T-helper 2 cell treated with Interferon-gamma antibody and Interleukin-4, amounts not matched to agents 5 μg/mL and 100 μg/mL, for 36 hours (primary cell): ENCODE data around the gene APCDD1.
"Not testable (repeated sequence)": the region's sequence is repeated elsewhere in the genome, so short reads cannot be mapped to it uniquely, and the experiment has no call there.

Experiments used
- DNase-seq: peaks from one replicate; pipeline ENCODE4 v3.0.0; 2021; ENCODE audit warnings: low spot score
- H3K27ac Mint-ChIP-seq: one replicate; pipeline ENCODE4 v1.8.0; 2021; ENCODE audit warnings: mild to moderate bottlenecking, mixed read lengths
- H3K27me3 Mint-ChIP-seq: one replicate; pipeline ENCODE4 v1.8.0; 2021; ENCODE audit warnings: low read depth, mixed read lengths
- H3K36me3 Mint-ChIP-seq: one replicate; pipeline ENCODE4 v1.8.0; 2021; ENCODE audit warnings: low read depth, mixed read lengths
- H3K4me1 Mint-ChIP-seq: one replicate; pipeline ENCODE4 v1.8.0; 2021; ENCODE audit warnings: low read depth, mixed read lengths
- H3K4me3 Mint-ChIP-seq: one replicate; pipeline ENCODE4 v1.8.0; 2022; ENCODE audit warnings: mild to moderate bottlenecking, moderate library complexity, mixed read lengths
- H3K9me3 Mint-ChIP-seq: one replicate; pipeline ENCODE4 v1.8.0; 2021; ENCODE audit warnings: mixed read lengths

Gene APCDD1

DNA sequence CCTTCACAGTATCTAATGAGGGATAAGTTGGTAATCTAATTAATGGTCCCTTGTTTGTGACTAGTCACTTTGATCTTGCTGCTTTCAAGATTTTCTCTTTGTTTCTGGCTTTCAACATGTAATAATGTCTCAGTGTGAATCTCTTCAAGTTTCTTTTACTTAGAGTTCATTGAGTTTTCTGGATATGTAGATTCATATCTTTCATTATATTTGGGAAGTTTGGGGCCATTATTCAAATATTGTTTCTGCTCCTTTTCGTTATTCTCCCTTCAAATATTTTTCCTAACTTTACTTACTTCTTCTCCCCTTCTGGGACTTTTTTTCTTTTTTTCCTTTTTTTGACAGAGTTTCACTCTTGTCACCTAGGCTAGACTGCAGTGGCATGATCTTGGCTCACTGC, 50.3 kb downstream of the APCDD1 start:
- DNase-seq = no peak
- Mint-ChIP-seq H3K9me3 (peaks cover 19% of the 10 kb centered on the region), H3K4me1 (no peaks in the 10 kb centered on the region), H3K4me3 (no peak overlapping the region), H3K27me3 (peaks cover 21% of the 10 kb centered on the region), H3K27ac (no peak overlapping the region), H3K36me3 (no peaks in the 10 kb centered on the region)

- not testable (repeated sequence) for H3K4me1 Mint-ChIP-seq, H3K4me3 Mint-ChIP-seq, H3K27ac Mint-ChIP-seq, H3K36me3 Mint-ChIP-seq, DNase-seq
- Mint-ChIP-seq H3K27me3 (peaks cover 17% of the 10 kb centered on the region), H3K9me3 (peaks cover 19% of the 10 kb centered on the region)
Measured at GRCh38 chr18:10505892-10506291, 51.5 kb downstream of the APCDD1 start.

GRCh38 chr18:10508591-10508990, 54.2 kb downstream of the APCDD1 start:
- no peaks in the 10 kb centered on the region for H3K4me1 Mint-ChIP-seq
- no peak overlapping the region for H3K27ac Mint-ChIP-seq
- H3K27me3 Mint-ChIP-seq = peaks cover 3% of the 10 kb centered on the region
- no peak for DNase-seq
- no peak overlapping the region for H3K4me3 Mint-ChIP-seq
- H3K9me3 Mint-ChIP-seq = peaks cover 19% of the 10 kb centered on the region
- H3K36me3 Mint-ChIP-seq = no peaks in the 10 kb centered on the region

GRCh38 chr18:10511236-10511635, 56.8 kb downstream of the APCDD1 start:
- H3K4me3 Mint-ChIP-seq = no peak overlapping the region

DNA sequence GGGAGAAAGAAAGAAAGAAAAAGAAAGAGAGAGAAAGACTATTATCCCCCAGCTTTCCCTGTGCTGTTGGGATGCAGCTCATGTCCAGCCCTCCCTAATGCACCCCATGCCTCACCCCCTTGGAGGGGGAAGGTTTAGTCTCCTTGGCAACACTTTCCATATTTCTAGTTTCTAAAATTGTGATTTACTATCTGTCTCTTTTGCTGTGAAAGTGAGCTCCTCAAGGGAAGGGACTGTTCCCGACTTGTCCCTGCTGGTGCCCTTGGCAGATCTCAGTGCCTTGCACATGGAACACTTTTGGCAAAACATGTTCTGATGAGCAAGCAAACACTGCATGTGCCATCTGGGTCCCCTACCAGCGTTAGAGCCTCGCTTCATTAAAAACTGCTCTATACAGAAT, 59.6 kb downstream of the APCDD1 start:
- no peaks in the 10 kb centered on the region for H3K36me3 Mint-ChIP-seq
- H3K27me3 Mint-ChIP-seq = peaks cover 31% of the 10 kb centered on the region
- H3K9me3 Mint-ChIP-seq = no peaks in the 10 kb centered on the region

More at GRCh38 chr18:10511236-10511635, 56.8 kb downstream of the APCDD1 start:
- no peak for DNase-seq
- peaks cover 13% of the 10 kb centered on the region for H3K9me3 Mint-ChIP-seq
- peaks cover 15% of the 10 kb centered on the region for H3K27me3 Mint-ChIP-seq
- no peaks in the 10 kb centered on the region for H3K4me1 Mint-ChIP-seq
- H3K36me3 Mint-ChIP-seq = no peaks in the 10 kb centered on the region
- H3K27ac Mint-ChIP-seq = no peak overlapping the region

DNA sequence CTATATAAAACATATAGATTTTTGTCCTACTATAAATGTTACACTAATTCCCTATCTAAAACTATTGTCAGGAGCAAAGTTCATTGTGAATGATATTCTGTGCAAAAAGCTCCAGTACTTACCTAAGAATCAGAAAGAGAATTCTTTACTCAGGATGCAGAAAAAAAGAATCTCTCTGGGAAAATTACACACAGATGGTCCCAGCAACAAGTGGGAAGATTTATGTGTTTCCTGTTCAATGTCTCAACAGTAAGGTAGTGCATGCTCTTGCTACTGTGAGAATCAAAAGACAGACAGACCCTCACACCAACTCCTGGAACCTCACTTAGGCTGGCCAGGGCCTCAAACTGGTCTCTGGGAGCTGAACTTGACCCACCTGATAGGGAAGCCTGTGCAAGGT, 60.2 kb downstream of the APCDD1 start:
- H3K4me3 Mint-ChIP-seq = no peak overlapping the region
- no peaks in the 10 kb centered on the region for H3K36me3 Mint-ChIP-seq
- H3K27me3 Mint-ChIP-seq = peaks cover 36% of the 10 kb centered on the region
- DNase-seq = no peak
- H3K27ac Mint-ChIP-seq = no peak overlapping the region
- no peaks in the 10 kb centered on the region for H3K4me1 Mint-ChIP-seq
- no peaks in the 10 kb centered on the region for H3K9me3 Mint-ChIP-seq

More for the DNA sequence above, 59.6 kb downstream of the APCDD1 start:
- no peaks in the 10 kb centered on the region for H3K4me1 Mint-ChIP-seq
- H3K27ac Mint-ChIP-seq = no peak overlapping the region
- no peak overlapping the region for H3K4me3 Mint-ChIP-seq
- DNase-seq = no peak

GRCh38 chr18:10515456-10515855, 61.0 kb downstream of the APCDD1 start:
- no peak for DNase-seq
- H3K9me3 Mint-ChIP-seq = no peaks in the 10 kb centered on the region
- H3K4me3 Mint-ChIP-seq = no peak overlapping the region
- H3K27me3 Mint-ChIP-seq = peaks cover 42% of the 10 kb centered on the region
- H3K27ac Mint-ChIP-seq = no peak overlapping the region
- no peaks in the 10 kb centered on the region for H3K4me1 Mint-ChIP-seq
- no peaks in the 10 kb centered on the region for H3K36me3 Mint-ChIP-seq

- H3K27ac Mint-ChIP-seq = no peak overlapping the region
- H3K27me3 Mint-ChIP-seq = peaks cover 42% of the 10 kb centered on the region
- DNase-seq = no peak
- H3K4me3 Mint-ChIP-seq = no peak overlapping the region
- no peaks in the 10 kb centered on the region for H3K9me3 Mint-ChIP-seq
- no peaks in the 10 kb centered on the region for H3K4me1 Mint-ChIP-seq
- H3K36me3 Mint-ChIP-seq = no peaks in the 10 kb centered on the region
Measured at GRCh38 chr18:10516078-10516477, 61.6 kb downstream of the APCDD1 start.

GRCh38 chr18:10518595-10519255, 64.3 kb downstream of the APCDD1 start:
- no peak overlapping the region for H3K4me3 Mint-ChIP-seq

GRCh38 chr18:10519366-10519765, 64.9 kb downstream of the APCDD1 start:
- Mint-ChIP-seq H3K36me3 (no peaks in the 10 kb centered on the region), H3K4me1 (peaks cover 2% of the 10 kb centered on the region), H3K9me3 (no peaks in the 10 kb centered on the region), H3K27me3 (peaks cover 44% of the 10 kb centered on the region), H3K4me3 (no peak overlapping the region), H3K27ac (no peak overlapping the region)
- DNase-seq = no peak

More at GRCh38 chr18:10518595-10519255, 64.3 kb downstream of the APCDD1 start:
- DNase-seq = no peak
- H3K27ac Mint-ChIP-seq = no peak overlapping the region
- peaks cover 48% of the 10 kb centered on the region for H3K27me3 Mint-ChIP-seq
- no peaks in the 10 kb centered on the region for H3K36me3 Mint-ChIP-seq
- H3K4me1 Mint-ChIP-seq = no peaks in the 10 kb centered on the region
- no peaks in the 10 kb centered on the region for H3K9me3 Mint-ChIP-seq

DNA sequence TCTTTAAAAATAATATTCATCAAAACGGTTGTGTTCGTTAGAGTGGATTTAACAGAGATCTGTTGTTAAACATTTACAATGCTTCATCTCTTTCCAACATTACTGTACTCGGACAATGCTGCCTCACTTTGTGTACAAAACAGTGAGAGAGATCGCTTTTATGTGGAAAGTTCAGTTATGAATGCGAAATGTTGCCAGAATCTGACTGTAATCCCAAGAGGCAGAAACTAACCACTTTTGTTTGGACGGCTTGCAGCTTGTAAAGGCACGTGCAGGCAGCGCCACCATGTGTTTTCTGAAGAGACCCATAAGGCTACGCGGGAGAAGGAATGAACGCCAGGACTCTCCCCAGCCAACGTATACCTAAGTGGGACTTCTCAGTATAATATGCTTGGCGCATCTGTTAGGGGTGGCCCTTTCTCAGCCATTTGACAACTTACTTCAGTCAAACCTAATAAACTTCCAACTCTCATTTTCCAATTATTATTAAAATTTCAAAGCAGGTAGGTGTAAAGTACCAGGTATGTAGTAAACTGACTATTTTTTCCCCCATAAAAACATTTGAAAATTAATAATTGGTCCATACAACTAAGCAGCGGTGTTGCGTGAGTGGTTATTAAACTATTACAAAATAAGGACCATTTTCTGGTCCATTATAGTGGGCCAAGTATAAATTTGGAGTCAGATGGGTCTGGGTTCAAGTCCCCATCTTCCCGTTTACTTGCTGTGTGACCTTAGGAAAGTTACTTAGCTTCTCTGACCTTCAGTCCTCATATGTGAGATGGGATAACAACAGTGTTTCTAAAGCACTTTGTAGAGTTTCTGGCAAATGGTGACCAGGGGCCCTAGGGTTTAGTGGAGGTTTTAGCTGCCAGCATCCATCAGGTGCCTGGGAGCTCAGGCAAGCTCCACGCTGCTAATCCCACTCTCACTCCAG, 65.8 kb downstream of the APCDD1 start:
- H3K36me3 Mint-ChIP-seq = no peaks in the 10 kb centered on the region
- peak; percentile 49 for DNase-seq
- H3K27me3 Mint-ChIP-seq = peaks cover 41% of the 10 kb centered on the region
- H3K9me3 Mint-ChIP-seq = no peaks in the 10 kb centered on the region
- peaks cover 11% of the 10 kb centered on the region for H3K4me1 Mint-ChIP-seq
- no peak overlapping the region for H3K4me3 Mint-ChIP-seq
- no peak overlapping the region for H3K27ac Mint-ChIP-seq

- no peak for DNase-seq
- no peak overlapping the region for H3K4me3 Mint-ChIP-seq
- no peaks in the 10 kb centered on the region for H3K36me3 Mint-ChIP-seq
- no peak overlapping the region for H3K27ac Mint-ChIP-seq
- H3K27me3 Mint-ChIP-seq = peaks cover 36% of the 10 kb centered on the region
- H3K4me1 Mint-ChIP-seq = peaks cover 15% of the 10 kb centered on the region
- no peaks in the 10 kb centered on the region for H3K9me3 Mint-ChIP-seq
Measured at GRCh38 chr18:10521566-10521965, 67.1 kb downstream of the APCDD1 start.

DNA sequence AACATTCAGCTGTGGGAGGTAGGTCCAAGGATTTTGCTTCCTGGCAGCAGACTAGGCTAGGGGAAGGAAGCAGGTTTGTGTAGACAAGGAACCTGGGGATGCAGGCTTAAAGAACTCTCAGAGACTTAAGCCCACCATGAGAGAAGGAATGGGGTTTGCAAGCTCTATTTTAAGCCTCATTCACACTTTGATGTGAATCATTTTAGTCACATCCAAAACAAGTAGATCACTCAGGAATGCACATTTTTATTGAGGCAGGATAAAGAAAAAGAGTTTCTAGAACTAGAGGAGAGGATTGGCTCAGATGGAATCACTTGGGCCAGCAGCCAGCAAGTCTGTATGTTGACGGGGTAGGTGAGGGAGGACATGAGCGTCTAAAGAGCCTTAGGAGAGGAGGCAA, 68.1 kb downstream of the APCDD1 start:
- Mint-ChIP-seq H3K4me3 (no peak overlapping the region), H3K27ac (no peak overlapping the region), H3K9me3 (no peaks in the 10 kb centered on the region), H3K36me3 (no peaks in the 10 kb centered on the region), H3K4me1 (peaks cover 21% of the 10 kb centered on the region), H3K27me3 (peaks cover 30% of the 10 kb centered on the region)
- DNase-seq = no peak

GRCh38 chr18:10523544-10523943, 69.1 kb downstream of the APCDD1 start:
- DNase-seq = no peak
- Mint-ChIP-seq H3K27me3 (peaks cover 26% of the 10 kb centered on the region), H3K4me3 (no peak overlapping the region), H3K36me3 (no peaks in the 10 kb centered on the region), H3K27ac (no peak overlapping the region), H3K9me3 (no peaks in the 10 kb centered on the region), H3K4me1 (peaks cover 27% of the 10 kb centered on the region)
